ENCODE results near the gene ATP2C2. TPM values are rescaled to one million over a fixed set of nuclear protein-coding genes. Genes with fewer than 3 reads are reported as not detected.
"Not testable (repeated sequence)": the region's sequence is repeated elsewhere in the genome, so short reads cannot be mapped to it uniquely, and the experiment has no call there.

ATP2C2 gene
- total RNA-seq, 2 donors from 2014 or later: not detected

DNA sequence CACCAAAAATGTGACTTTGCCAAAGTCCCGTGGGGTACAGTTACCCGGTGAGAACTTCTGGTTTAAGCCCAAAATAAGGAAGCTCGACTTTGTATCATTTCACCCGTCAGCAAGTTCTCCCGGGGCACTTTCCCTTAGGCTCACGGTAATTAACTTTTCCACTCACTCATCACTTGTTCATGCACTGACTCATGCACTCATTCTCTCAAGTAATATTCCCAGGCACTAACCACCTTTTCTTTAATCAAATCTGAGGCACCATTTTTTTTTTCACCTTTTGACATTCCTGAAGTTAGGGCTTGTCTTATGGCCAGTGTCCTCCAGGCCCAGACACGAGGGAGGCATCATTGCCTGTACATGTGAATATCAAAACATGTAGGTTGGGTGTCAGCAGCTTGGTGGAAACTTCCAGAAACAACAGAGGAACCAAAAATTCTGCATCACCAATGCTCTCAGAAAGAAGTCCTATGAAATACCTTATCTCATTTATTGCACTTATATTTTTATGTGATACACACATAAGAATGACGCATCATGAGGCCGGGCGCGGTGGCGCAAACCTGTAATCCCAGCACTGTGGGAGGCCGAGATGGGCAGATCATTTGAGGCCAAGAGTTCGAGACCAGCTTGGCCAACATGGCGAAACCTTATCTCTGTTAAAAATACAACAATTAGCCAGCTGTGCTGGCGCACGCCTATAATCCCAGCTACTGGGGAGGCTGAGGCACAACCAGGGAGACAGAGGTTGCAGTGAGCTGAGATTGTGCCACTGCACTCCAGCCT lies 36.1 kb upstream of the ATP2C2 start:
- Mint-ChIP-seq H3K27me3 (peaks cover 6% of the 10 kb centered on the region), H3K9me3 (peaks cover 6% of the 10 kb centered on the region)
- ATAC-seq (replicated peaks): no peak

GRCh38 chr16:84332975-84333684 lies 35.2 kb upstream of the ATP2C2 start:
- Mint-ChIP-seq H3K27me3 (peaks cover 6% of the 10 kb centered on the region), H3K9me3 (peaks cover 10% of the 10 kb centered on the region), H3K4me1 (no peaks in the 10 kb centered on the region), H3K36me3 (ENCODE audit: low read depth) (no peaks in the 10 kb centered on the region), H3K4me3 (no peak overlapping the region), H3K27ac (no peak overlapping the region)
- ATAC-seq (replicated peaks): no peak

More for the DNA sequence above, 36.1 kb upstream of the ATP2C2 start:
- Mint-ChIP-seq H3K4me3 (no peak overlapping the region), H3K27ac (no peak overlapping the region), H3K4me1 (no peaks in the 10 kb centered on the region), H3K36me3 (ENCODE audit: low read depth) (no peaks in the 10 kb centered on the region)

- no peak overlapping the region for H3K4me3 Mint-ChIP-seq
- H3K27ac Mint-ChIP-seq: no peak overlapping the region
- peaks cover 10% of the 10 kb centered on the region for H3K9me3 Mint-ChIP-seq
- ATAC-seq (replicated peaks): no peak
- peaks cover 6% of the 10 kb centered on the region for H3K27me3 Mint-ChIP-seq
- no peaks in the 10 kb centered on the region for H3K4me1 Mint-ChIP-seq
- no peaks in the 10 kb centered on the region for H3K36me3 Mint-ChIP-seq (ENCODE audit: low read depth)
These were observed 34.3 kb upstream of the ATP2C2 start for GRCh38 chr16:84334058-84334457.

GRCh38 chr16:84334482-84334881 lies 33.9 kb upstream of the ATP2C2 start:
- Mint-ChIP-seq H3K27me3 (peaks cover 6% of the 10 kb centered on the region), H3K9me3 (peaks cover 10% of the 10 kb centered on the region), H3K4me1 (no peaks in the 10 kb centered on the region), H3K36me3 (ENCODE audit: low read depth) (no peaks in the 10 kb centered on the region), H3K27ac (no peak overlapping the region), H3K4me3 (no peak overlapping the region)
- no peak for ATAC-seq (replicated peaks)

GRCh38 chr16:84337236-84337635 lies 31.1 kb upstream of the ATP2C2 start:
- peaks cover 10% of the 10 kb centered on the region for H3K9me3 Mint-ChIP-seq
- not testable (repeated sequence) for H3K27ac Mint-ChIP-seq; H3K36me3 Mint-ChIP-seq (ENCODE audit: low read depth); H3K4me3 Mint-ChIP-seq; ATAC-seq (replicated peaks); H3K27me3 Mint-ChIP-seq; H3K4me1 Mint-ChIP-seq

DNA sequence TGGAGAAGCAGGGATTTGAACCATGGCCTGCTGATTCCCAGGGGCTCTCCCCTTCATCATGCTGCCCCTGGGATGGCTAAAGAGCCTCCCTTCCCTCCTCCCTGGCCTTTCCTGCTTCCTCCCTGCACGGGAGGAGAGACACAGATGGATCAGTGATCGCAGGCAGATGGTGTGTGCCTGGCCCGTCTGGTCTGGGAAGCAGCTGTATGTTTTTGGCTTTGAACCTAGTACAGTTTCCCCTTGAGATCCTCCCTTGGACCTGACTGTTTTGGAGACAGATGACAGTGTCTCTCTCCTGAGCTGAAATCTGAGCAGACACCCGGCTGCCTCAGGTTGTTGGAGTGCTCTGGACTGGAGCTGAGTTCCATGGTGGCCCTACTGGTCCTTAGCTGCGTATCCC lies 29.0 kb upstream of the ATP2C2 start:
- H3K4me1 Mint-ChIP-seq: no peaks in the 10 kb centered on the region
- H3K27ac Mint-ChIP-seq: no peak overlapping the region

GRCh38 chr16:84339766-84340165 lies 28.6 kb upstream of the ATP2C2 start:
- peaks cover 10% of the 10 kb centered on the region for H3K9me3 Mint-ChIP-seq
- H3K27ac Mint-ChIP-seq: no peak overlapping the region
- no peaks in the 10 kb centered on the region for H3K4me1 Mint-ChIP-seq
- no peak for ATAC-seq (replicated peaks)
- peaks cover 6% of the 10 kb centered on the region for H3K27me3 Mint-ChIP-seq
- H3K36me3 Mint-ChIP-seq (ENCODE audit: low read depth): no peaks in the 10 kb centered on the region
- H3K4me3 Mint-ChIP-seq: no peak overlapping the region

More for the DNA sequence above, 29.0 kb upstream of the ATP2C2 start:
- peaks cover 10% of the 10 kb centered on the region for H3K9me3 Mint-ChIP-seq
- ATAC-seq (replicated peaks): no peak
- H3K27me3 Mint-ChIP-seq: peaks cover 6% of the 10 kb centered on the region
- H3K36me3 Mint-ChIP-seq (ENCODE audit: low read depth): no peaks in the 10 kb centered on the region
- no peak overlapping the region for H3K4me3 Mint-ChIP-seq

DNA sequence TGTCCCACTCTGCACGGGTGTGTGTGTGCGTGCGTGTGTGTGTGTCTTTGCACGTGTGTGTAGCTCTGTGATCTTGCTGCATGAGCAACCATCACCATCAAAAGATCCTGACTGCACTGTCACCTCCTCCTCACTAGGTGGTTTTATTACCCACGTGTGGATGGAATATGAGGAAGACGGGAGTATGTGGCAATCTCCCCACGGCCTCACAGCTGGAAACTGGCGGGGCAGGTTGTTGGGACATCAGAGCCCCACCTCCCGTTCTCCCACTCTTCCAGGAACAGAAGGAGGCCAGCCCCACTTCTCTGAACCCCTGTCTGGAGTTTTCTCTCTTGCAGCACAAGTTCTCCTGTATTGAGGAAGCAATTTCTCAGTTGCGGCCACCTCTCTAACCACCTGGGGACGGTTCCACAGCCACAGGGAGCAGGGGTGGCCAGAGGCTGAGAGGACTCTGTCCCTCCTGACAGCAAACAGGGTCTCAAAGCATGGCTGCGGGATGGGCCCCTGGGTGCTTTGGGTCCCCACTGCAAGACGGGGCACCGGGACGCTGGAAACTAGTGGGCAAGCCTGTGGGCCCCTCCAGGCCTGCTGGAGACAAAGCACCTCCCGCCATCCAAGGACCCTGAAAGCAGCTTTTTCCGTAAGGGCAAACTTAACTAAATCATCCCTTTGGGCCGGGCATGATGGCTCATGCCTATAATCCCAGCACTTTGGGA lies 27.9 kb upstream of the ATP2C2 start:
- Mint-ChIP-seq H3K4me1 (no peaks in the 10 kb centered on the region), H3K36me3 (ENCODE audit: low read depth) (no peaks in the 10 kb centered on the region), H3K27me3 (peaks cover 3% of the 10 kb centered on the region), H3K27ac (no peak overlapping the region), H3K9me3 (peaks cover 7% of the 10 kb centered on the region), H3K4me3 (no peak overlapping the region)
- ATAC-seq (replicated peaks): no peak

DNA sequence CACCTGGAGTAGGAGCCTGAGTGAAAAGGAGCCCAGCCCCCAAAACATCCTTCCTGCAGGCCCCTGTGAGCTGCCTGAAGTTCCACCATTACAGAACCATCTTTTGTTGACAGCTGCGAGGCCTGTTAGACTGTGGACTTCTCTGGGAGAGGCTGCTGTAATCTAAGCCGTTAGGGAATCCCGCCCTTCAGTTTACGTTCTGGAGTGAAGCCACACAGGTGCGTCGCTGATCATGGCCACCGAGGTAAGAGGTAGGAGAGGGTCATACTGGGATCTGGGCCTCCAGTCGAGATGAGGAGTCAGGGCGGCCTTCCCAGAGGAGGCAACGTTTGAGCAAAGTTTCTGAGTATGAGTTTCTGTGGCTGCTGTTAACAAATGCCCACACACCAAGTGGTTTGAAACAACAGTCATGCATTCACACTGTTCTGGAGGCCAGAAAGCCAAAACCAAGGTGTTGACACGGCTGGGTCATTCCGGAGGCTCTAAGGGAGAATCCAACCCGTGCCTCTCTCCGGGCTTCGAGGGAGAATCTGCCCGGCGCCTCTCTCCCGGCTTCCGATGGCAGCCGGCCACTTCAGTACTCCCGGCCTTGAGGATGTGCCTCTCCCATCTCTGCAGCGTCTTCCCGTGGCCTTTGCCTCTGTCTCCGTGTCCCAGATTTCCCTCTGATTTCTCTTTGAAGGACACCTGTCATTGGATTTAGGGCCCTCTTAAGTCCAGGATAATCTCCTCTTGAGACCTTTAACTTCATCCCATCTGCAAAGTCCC lies 26.6 kb upstream of the ATP2C2 start:
- H3K36me3 Mint-ChIP-seq (ENCODE audit: low read depth): no peaks in the 10 kb centered on the region
- no peak for ATAC-seq (replicated peaks)

GRCh38 chr16:84343800-84344199 lies 24.5 kb upstream of the ATP2C2 start:
- ATAC-seq (replicated peaks); H3K9me3 Mint-ChIP-seq; H3K36me3 Mint-ChIP-seq (ENCODE audit: low read depth); H3K4me1 Mint-ChIP-seq; H3K27ac Mint-ChIP-seq; H3K27me3 Mint-ChIP-seq; H3K4me3 Mint-ChIP-seq: not testable (repeated sequence)

More for the DNA sequence above, 26.6 kb upstream of the ATP2C2 start:
- peaks cover 4% of the 10 kb centered on the region for H3K9me3 Mint-ChIP-seq
- H3K27me3 Mint-ChIP-seq: no peaks in the 10 kb centered on the region
- no peak overlapping the region for H3K27ac Mint-ChIP-seq
- H3K4me1 Mint-ChIP-seq: no peaks in the 10 kb centered on the region
- H3K4me3 Mint-ChIP-seq: no peak overlapping the region

- no peak overlapping the region for H3K4me3 Mint-ChIP-seq
- H3K27me3 Mint-ChIP-seq: peaks cover 5% of the 10 kb centered on the region
- no peaks in the 10 kb centered on the region for H3K9me3 Mint-ChIP-seq
- H3K36me3 Mint-ChIP-seq (ENCODE audit: low read depth): no peaks in the 10 kb centered on the region
- no peak for ATAC-seq (replicated peaks)
- no peaks in the 10 kb centered on the region for H3K4me1 Mint-ChIP-seq
- H3K27ac Mint-ChIP-seq: no peak overlapping the region
These were observed 23.6 kb upstream of the ATP2C2 start for GRCh38 chr16:84344781-84345180.

- no peaks in the 10 kb centered on the region for H3K4me1 Mint-ChIP-seq
- peaks cover 8% of the 10 kb centered on the region for H3K27me3 Mint-ChIP-seq
- H3K27ac Mint-ChIP-seq: no peak overlapping the region
- H3K36me3 Mint-ChIP-seq (ENCODE audit: low read depth): no peaks in the 10 kb centered on the region
- H3K4me3 Mint-ChIP-seq: no peak overlapping the region
- ATAC-seq (replicated peaks): no peak
- no peaks in the 10 kb centered on the region for H3K9me3 Mint-ChIP-seq
These were observed 21.2 kb upstream of the ATP2C2 start for GRCh38 chr16:84347161-84347560.

GRCh38 chr16:84348386-84348888 lies 19.9 kb upstream of the ATP2C2 start:
- no peaks in the 10 kb centered on the region for H3K36me3 Mint-ChIP-seq (ENCODE audit: low read depth)
- peaks cover 8% of the 10 kb centered on the region for H3K27me3 Mint-ChIP-seq
- no peak for ATAC-seq (replicated peaks)
- H3K4me1 Mint-ChIP-seq: no peaks in the 10 kb centered on the region
- H3K27ac Mint-ChIP-seq: no peak overlapping the region
- no peak overlapping the region for H3K4me3 Mint-ChIP-seq
- H3K9me3 Mint-ChIP-seq: no peaks in the 10 kb centered on the region

Data from activated T-helper 17 cell treated with anti-CD3 and anti-CD28 coated beads, Interleukin-2, amount 50 U/mL, for 72 hours (primary cell).